ENCODE measurements around the gene SAE1.

SAE1 gene

DNA sequence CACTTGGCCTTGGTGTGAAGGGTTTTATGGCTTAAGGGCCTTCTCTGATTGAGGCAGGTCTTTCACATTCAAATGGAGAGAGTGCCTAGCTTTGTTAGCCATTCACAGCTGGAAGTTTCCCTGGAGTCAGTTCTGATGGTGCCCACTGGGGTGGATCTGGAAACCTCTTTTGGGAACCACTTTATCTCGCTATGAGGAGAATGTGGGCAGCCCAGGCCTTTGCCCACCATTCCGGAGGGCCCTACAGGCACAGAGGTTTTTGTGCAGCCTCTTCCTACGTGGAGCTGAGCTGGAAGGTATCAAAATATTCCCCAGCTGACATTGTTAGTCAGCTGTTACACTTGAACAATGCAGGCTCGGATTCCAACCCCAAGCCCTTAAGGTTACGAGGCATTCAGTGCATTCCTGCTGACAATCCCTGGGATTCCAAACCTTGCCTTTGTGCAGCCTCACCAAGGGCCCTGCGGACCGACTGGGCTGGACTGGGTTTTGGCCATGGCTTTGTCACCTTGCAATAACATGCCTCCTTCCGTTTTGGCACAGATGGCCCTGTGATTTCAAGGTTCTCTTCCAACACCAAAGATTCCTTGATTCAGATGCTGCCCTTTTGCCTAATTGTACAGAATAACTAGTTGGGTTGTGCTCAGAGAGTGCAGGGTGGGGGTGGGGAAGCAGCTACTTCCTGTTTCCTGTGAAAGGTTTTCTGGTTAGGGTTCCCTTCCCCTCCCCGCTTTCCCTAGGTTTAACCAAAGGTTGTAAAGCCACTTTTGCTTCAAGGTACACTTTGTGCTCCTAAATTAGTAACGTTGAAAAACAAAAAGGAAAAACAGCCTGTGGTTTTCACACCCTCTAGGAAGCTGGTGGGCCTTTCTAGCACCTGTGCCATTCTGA lies 27.0 kb downstream of the SAE1 start:
- peak; percentile 86 for FAIRE-seq

DNA sequence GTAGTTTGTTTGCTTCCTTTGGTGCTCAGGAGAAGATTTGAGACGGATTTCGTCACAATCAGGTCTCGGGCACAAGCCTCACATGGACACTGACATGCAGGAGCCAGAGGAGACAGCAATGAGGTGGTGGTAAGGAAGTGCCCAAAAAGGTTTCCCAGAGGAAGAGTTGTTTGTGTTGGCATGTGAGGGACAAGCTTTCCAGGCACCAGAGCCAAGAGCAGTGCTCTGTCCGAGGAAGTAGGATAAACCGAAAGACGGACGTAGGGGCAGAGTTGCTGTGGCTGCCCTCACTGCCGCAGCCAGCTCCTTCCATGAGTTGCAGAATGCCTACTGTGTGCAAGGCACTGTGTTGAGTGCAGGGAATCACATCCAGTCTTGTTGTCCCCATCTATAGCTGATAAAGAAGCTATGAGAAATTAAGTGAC lies 27.7 kb downstream of the SAE1 start:
- FAIRE-seq, result no peak
- no peak for DNase-seq (ENCODE audit: insufficient read length, low spot score)

More for the DNA sequence above, 27.0 kb downstream of the SAE1 start:
- no peak for DNase-seq (ENCODE audit: insufficient read length, low spot score)

DNA sequence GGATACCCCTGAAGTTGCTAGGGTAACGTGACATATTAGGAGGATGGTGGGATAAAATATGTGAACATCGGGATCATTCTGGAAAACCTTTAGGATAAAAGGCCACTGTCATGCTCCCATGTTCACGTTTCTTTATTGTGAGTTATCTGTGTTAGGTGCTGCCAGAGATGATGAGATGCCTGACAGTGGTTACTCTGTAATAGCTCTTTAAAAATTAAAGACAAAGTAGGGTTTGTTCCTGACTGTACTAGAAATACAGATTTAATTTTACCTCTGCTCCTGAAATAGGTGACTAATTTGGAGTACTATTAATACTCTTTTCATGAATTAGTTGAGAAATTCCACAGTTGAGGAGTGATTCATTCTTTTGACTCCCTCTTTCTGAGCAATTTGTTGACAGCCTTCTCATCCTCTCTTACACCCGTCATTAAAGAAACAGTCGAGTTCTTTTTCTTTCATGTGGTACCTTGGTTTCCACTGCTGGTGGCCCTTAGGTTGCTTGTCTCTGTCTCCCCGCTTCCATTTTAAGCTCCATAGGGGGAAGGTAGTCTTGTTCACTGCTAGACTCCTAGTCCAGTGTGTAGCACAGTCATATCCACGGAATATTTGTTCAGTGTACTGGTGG lies 28.4 kb downstream of the SAE1 start:
- no peak for DNase-seq (ENCODE audit: insufficient read length, low spot score)
- peak; percentile 11 for FAIRE-seq

DNA sequence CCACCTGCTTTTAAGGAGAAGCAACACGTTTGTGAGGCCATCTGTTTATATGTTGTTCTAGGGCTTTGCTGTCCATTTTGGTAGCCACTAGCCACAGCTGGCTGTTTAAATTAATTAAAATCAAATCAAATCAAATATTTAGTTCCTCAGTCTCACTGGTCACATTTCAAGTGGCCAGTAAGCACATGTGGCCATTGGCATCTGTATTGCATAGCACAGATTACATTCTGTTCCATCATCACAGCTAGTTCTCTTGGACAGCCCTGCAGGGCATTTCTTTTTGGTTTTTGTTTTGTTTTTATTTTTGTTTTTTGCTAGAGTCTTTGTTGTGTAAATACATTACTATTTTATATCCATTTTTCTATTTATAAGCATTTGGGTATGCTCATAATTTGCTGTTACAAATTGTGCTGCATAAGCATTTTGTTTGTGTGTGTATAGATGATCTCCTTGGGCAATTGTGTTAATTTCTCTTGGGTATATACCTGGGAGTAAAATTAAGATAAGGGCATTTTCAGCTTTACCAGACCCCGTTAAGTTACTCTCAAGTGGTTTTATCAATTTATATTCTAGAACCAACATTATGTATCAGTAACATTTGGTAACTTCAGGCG lies 31.3 kb downstream of the SAE1 start:
- DNase-seq (ENCODE audit: insufficient read length, low spot score), result no peak
- no peak for FAIRE-seq

DNA sequence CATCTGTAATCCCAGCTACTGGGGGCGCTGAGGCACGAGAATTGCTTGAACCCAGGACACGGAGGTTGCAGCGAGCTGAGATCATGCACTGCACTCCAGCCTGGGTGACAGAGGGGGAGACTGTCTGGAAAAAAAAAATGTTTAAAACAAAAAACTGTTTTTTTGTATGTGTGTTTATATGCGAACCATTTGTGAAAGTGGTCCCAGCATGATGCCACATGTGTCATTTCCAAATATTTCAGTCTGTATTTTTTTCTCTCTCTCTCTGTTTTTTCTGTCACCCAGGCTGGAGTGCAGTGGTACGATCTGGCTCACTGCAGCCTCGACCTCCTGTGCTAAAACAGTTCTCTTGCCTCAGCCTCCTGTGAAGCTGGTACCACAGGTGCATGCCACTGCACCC lies 37.4 kb downstream of the SAE1 start:
- FAIRE-seq (no peak), DNase-seq (ENCODE audit: insufficient read length, low spot score) (no peak)

DNA sequence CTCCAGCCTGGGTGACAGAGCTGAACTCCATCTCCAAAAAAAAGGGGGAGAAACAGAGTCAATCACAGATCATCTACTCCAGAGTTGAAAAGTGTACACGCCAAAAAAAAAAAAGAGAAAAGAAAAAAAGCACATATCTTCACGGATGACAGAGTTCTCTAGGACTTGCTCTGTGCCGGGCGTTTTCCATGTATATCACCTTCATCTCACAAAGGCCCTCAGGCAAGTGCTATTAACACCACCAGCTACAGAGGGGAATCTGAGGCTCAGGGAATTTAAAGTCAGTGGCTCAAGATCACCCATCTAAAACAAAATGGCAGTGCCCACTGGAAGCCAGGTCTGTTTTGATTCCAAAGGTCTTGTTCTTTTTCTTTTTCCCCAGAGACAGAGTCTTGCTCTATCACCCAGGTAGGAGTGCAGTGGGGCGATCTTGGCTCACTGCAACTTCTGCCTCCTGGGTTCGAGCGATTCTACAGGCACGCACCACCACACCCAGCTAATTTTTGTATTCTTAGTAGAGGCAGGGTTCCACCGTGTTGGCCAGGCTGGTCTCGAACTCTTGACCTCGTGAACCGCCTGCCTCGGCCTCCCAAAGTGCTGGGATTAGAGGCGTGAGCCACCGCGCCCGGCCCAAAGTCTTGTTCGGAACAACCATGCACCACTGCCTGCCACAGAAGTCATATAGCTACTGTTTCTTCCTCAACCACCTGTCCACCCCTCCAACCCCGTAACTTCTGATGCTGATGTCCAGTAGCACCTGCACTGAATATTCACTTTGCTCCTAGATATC lies 42.2 kb downstream of the SAE1 start:
- no peak for DNase-seq (ENCODE audit: insufficient read length, low spot score)
- FAIRE-seq, result no peak

DNA sequence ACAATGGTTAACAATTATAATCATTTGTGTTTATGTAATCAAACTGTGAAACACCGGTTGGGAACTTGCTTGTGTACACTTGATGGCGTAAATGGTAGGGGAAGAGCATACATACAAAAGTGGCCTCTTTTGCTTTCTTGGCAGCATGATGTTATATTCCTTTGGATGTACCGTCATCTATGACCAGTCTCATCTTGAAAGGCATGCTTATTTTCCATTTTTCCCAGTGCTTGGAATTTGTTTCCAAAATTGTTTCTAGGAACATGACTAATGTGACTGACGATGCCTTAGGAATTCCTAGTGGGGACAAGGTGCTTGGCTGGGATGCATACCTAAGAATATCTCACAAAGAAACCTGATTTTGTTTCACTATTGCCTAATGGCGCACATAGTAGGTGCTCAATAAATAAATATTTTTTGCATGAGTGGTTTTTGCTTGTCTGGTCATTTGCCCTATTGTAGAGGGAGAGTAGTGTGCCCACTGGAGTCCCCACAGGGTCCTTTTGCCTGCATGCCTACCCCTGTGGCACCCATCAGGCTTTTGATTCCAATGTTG lies 45.5 kb downstream of the SAE1 start:
- DNase-seq (ENCODE audit: insufficient read length, low spot score), result no peak
- FAIRE-seq, result no peak

DNA sequence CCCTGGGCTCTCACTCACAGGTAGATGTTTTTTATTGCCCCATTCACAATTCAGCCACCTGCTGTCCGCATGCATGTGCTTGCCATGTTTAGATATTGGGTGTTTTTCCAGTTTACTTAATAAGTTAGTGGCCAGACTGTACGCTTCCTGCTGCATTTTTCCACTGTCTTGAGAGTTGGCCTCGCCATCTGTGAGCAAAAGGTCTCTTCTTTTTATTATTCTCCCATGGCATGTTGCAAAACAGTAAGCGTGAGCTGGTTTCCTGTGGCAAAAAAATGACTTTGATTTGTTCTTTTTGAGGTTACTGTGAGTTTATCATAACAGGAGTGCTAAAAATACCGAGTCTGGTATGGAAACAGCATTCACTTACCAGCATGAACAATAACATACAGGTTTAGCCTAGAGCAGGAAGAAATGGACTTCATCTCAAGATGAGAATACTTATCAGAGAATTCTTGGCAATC lies 46.0 kb downstream of the SAE1 start:
- no peak for FAIRE-seq
- no peak for DNase-seq (ENCODE audit: insufficient read length, low spot score)

DNA sequence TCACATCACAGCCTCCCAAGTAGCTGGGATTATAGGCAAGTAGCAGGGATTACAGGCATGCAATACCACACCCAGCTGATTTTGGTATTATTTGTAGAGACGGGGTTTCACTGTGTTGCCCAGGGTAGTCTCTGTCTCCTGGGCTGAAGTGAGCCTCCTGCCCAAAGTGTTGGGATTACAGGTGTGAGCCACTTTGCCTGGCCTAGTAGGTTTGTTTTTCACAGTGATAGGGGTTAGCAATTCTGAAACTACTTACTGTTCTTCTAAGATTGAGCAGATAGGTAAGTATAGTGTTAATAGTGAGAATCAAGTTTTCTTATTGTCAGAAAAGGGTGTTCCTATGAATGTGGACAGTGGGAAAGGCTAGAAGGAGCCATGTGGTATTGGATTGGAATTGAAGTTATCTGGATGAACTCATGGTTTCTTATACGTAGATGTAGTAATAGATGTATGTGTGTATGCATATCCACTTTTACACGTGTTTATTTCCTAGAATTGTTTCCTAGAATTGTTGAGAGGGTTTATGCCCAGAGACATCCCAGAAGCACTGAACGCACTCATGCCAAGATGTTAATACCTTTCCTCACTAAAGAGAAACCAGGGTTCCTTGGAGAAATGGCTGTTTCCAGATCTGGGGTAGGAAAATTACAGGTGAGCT lies 49.1 kb downstream of the SAE1 start:
- FAIRE-seq (no peak), DNase-seq (ENCODE audit: insufficient read length, low spot score) (no peak)

DNA sequence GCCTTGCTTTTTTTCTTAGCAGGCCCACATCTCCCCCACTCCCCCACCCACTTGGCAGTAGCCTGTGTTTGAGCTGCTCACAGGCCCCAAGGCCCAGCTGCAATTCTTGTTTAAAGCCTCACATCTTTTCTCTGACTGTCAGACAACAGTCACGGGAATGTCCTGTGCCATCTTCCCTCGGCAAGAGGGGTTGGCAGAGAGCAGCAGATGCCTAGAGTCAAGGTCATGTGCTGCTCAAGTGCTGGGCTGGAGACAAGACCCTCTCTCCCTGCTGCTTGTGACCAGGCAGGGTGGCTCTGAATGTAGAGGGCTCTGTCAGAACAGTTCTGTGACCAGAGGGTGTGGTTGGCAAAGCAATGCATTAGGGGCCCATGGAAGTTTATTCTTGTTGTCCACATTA lies 53.0 kb downstream of the SAE1 start:
- no peak for DNase-seq (ENCODE audit: insufficient read length, low spot score)
- no peak for FAIRE-seq

DNA sequence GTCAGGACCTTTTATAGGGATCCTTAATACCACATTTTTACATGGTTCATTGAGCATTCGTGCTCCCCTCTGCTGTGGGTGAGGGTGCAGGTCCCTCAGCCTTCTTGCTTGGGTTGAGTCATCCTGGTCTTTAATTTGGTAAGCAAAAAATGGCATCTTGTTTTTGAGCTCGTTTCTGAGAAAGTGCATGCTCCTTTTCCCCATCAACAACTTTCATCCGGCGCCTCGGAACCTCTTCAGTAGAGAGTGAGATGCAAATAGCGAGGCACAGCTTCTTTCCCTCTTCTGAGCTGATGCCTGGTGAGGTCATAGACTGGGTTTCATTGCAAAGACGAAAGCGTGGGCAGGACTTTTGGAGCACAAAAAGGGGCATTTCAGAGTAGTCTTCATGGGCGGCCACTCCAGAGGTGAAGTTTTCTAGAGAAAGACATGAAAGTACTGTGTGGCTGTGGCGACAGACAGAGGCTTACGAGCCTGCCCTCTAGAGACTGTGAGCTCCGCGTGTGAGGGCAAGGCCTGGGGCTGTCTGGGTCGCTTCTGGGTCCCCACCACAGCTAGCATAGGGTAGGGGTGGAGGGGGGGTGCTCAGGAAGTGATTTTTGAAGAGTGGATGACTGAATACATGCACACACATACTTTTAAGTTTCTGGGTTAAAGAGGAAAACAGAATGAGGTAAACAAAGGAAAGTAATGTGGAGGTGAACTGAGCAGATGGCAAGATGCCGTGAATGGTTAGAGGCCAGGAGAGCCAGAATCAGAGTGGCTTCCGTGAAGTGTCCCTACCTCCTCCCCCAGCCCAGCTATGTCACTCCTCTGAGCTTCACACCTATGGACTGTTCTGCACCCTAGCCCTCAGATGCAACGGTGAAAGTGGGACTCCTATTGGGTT lies 56.1 kb downstream of the SAE1 start:
- FAIRE-seq, result peak; percentile 87
- DNase-seq (ENCODE audit: insufficient read length, low spot score), result peak; percentile 69

DNA sequence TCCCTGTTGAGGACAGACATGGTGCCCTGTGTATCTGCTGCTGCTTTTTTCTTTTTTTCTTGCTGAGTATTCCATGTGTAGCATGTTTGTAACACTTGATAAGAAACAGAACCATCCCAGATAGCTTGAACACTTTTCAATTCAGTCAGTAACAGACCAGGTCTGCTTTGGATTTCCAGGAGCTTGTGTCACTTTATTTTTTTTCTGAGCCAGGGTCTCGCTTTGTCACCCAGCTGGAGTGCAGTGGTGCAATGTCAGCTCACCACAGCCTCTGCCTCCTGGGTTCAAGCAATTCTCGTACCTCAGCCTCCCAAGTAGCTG lies 56.7 kb downstream of the SAE1 start:
- FAIRE-seq (no peak), DNase-seq (ENCODE audit: insufficient read length, low spot score) (no peak)

DNA sequence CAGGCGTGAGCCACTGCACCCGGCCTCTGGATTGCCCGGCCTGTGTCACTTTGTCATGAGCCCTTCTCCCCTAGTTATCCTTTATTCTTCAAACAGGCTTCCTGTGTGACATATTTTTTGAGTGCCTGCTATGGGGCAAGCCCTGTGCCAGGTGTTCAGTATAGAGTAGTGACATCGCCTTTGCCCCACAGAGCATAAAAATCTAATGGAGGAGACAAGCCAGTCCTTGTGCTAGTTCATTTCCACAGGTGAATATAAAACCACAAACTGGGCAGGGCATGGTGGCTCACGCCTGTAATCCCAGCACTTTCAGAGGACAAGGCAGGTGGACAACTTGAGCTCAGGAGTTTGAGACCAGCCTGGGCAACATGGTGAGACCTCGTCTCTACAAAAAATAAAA lies 57.2 kb downstream of the SAE1 start:
- FAIRE-seq (no peak), DNase-seq (ENCODE audit: insufficient read length, low spot score) (no peak)

DNA sequence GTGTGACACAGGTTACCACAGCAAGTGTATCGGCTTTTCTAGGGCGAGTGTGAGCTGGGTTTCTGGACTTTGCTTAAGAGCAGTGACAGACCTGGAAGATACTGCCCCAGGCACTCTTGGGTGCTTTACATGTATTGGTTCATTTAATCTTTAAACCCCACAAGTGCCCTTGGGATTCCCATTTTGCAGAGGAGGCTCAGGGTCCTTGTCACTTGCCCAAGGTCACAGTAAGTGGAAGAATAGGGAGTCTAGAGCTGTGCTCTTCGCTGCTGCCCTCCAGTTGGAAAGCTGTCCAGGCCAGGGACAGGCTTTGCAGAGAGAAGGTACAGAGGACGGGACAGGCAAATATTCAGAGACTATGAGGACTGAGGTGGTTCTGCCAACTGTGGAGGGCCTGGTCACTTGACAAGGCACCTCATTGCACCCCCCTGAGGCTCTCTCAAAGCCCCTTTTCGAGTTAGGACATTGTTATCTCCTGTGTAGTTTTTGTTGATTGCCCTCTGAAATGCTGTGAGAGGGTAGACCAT lies 57.9 kb downstream of the SAE1 start:
- no peak for DNase-seq (ENCODE audit: insufficient read length, low spot score)

DNA sequence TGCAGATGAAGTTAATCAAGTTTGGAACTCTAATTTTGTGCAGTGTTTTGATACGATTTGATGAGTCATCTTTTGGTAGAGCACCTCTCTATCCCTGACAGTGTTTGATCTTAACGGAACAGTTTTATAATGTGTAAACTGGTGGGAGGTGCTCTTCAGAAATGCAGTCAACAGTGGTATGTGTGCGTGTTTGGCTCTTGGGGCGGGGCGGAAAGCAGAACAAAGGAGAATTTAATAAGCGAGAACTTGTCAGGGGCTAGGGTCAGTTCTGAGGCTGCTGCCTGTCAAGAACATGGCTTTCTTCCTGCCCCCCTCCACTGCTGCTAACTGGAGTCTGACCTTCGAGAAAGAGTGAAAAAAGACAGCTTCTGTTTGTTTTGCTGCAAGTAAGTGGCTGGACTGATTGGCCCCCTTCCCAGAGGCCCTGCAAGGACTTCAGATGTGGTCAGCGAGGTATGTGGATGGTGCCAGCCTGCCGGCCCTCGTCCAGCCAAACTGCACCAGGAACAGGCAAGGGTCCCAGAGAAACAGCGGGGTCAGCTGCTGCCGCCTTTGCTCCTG lies 59.6 kb downstream of the SAE1 start:
- FAIRE-seq (no peak), DNase-seq (ENCODE audit: insufficient read length, low spot score) (no peak)

More for the DNA sequence above, 57.9 kb downstream of the SAE1 start:
- FAIRE-seq, result no peak

DNA sequence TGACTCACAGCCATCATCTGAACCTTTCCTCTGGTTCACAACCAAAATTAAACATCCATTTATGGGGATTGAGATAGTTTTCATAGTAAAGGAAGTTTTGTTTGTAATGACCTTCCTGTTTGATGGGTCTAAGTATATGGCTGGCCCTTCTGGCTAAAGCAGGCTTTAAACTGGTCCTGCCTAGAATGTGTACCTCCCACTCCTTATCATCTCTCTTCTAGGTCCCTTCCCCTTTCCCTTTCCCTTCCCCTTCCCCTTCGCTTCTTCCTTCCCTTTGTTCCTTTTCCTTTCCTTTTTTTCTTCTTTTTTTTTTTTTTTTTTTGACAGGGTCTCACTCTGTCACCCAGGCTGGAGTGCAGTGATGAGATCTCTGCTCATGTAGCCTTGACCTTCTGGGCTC lies 64.8 kb downstream of the SAE1 start:
- DNase-seq (ENCODE audit: insufficient read length, low spot score), result no peak
- no peak for FAIRE-seq

DNA sequence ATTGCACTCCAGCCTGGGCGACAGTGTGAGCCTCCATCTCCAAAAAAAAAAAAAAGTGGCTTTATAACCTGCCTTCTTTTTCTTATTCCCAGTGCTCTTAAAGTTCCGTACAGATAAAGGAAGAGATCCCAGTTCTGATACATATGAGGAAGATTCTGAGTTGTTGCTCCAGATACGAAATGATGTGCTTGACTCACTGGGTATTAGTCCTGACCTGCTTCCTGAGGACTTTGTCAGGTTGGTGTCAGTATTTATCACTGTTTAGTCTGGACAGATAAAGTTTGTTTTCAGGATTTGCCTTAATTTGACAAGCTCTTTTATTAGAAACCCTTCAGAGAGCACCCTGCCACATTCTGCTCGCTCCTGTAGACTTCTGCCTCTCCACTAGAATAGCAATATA lies 66.5 kb downstream of the SAE1 start:
- no peak for FAIRE-seq

DNA sequence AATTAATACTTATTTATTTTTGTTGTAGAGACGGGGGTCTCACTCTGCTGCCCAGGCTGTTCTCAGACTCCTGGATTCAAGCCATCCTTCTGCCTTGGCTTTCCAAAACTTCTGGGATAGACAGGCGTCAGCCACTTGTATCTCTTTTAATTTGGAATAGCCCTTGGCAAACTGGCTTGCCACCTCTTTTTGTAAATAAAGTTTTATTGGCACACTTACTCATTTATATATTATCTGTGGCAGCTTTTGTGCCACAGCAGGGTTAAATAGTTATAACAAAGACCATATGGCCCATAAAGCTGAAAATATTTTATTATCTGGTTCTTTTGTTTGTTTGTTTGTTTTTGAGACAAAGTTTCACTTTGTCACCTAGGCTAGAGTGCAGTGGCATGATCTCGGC lies 69.9 kb downstream of the SAE1 start:
- FAIRE-seq (no peak), DNase-seq (ENCODE audit: insufficient read length, low spot score) (no peak)

More for the DNA sequence above, 66.5 kb downstream of the SAE1 start:
- no peak for DNase-seq (ENCODE audit: insufficient read length, low spot score)

DNA sequence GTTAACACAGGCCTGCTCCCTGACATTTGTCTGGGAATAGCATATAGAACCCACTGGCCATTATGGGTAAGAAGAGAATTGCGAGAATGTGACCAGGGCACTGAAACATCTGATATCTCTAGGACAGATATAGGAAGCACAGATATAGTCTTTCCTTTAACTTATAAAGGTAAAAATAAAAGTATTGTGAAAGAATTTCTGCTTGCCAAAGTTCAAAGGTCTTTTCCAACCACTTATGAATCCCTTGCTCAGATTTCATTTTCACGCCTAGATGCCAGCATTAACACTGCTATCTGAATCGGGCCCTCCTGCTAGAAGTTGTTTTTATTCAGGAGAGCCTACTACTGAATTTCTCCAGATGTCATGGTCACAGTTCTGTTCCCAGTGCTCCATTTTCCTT lies 72.6 kb downstream of the SAE1 start:
- DNase-seq (ENCODE audit: insufficient read length, low spot score) (no peak), FAIRE-seq (no peak)
